Fibroblast of skin of left biceps (primary cell): ENCODE measurements around the gene PTK6.
"Not testable (repeated sequence)": the region's sequence is repeated elsewhere in the genome, so short reads cannot be mapped to it uniquely, and the experiment has no call there.

Experiments used
- DNase-seq, 2 experiments: peaks; one replicate each; pipeline ENCODE4 v3.0.0-alpha.2; 2013; ENCODE audit warnings: low read depth in 2 of 2

Gene PTK6

GRCh38 chr20:63529861-63530787, 7.1 kb downstream of the PTK6 start:
- no peak for DNase-seq

- DNase-seq, result no peak
Measured at GRCh38 chr20:63529180-63529860, 7.9 kb downstream of the PTK6 start.

- DNase-seq, result no peak
Measured at GRCh38 chr20:63527184-63527583, 10.0 kb downstream of the PTK6 start.

GRCh38 chr20:63525971-63526370, 11.2 kb downstream of the PTK6 start:
- no peak for DNase-seq

GRCh38 chr20:63525185-63525584, 12.0 kb downstream of the PTK6 start:
- DNase-seq, result no peak

GRCh38 chr20:63522981-63523611, 14.1 kb downstream of the PTK6 start:
- DNase-seq, result no peak

GRCh38 chr20:63522091-63522868, 14.9 kb downstream of the PTK6 start:
- no peak for DNase-seq

- no peak for DNase-seq
Measured at GRCh38 chr20:63521602-63522001, 15.6 kb downstream of the PTK6 start.

- peak; percentile 19 to 29 for DNase-seq
Measured at GRCh38 chr20:63520934-63521601, 16.1 kb downstream of the PTK6 start.

GRCh38 chr20:63520504-63520933, 16.7 kb downstream of the PTK6 start, which contains the start of gene PPDPF:
Gene PPDPF, plus strand, starts transcription at chr20:63520765. Its CDS starts 544 bp downstream, at chr20:63521309.
- DNase-seq, result peak; percentile 49 to 54

GRCh38 chr20:63519668-63520503, 17.3 kb downstream of the PTK6 start:
- DNase-seq, result peak; percentile 9 to 20

- DNase-seq, result no peak
Measured at GRCh38 chr20:63518946-63519667, 18.1 kb downstream of the PTK6 start.

- no peak for DNase-seq
Measured at GRCh38 chr20:63518351-63518861, 18.8 kb downstream of the PTK6 start.

GRCh38 chr20:63517376-63518309, 19.5 kb downstream of the PTK6 start:
- DNase-seq, result no peak

- DNase-seq, result not testable (repeated sequence)
Measured at GRCh38 chr20:63514520-63514919, 22.7 kb downstream of the PTK6 start.

GRCh38 chr20:63513207-63513606, 24.0 kb downstream of the PTK6 start:
- no peak for DNase-seq

GRCh38 chr20:63509088-63509564, 28.1 kb downstream of the PTK6 start:
- no peak for DNase-seq
